Measurements from ENCODE around the gene TBCD. TPM values are rescaled to one million over a fixed set of nuclear protein-coding genes. Genes with fewer than 3 reads are reported as not detected.

The TBCD gene
- total RNA-seq, 1 experiment from 2014 or later = 173 TPM

DNA sequence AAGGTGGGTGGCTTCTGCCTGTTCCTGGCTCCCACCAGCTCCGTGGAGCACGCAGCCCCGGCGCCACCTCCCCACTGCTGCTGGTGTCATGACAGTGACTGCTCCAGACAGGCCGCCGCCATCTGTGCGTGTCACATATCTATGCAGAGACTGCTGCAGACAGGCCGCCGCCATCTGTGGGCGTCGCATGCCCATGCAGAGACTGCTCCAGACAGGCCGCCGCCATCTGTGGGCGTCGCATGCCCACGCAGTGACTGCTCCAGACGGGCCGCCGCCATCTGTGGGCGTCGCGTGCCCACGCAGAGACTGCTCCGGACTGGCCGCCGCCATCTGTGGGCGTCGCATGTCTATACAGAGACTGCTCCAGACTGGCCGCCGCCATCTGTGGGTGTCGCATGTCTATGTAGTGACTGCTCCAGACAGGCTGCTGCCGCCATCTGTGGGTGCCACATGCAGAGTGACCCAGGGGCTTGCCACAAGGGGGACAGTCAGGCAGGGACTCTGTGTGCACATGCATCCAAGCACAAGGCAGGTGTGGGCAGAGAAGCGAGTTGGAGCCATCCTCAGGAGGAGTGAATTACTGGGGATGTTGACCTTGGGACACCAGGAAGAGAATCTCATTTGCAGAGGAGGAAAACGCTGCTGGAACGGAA, 38.7 kb upstream of the TBCD start:
- ChIA-PET POLR2A (no interaction called here), CTCF (interaction anchor here (1.3 to 2.0 kb wide), 2 partner anchors 11 to 49 kb away, joined by 4 to 5 read pairs; no protein-coding TSS in a partner anchor)
- ATAC-seq = no peak
- no peaks in the 10 kb centered on the region for H3K9me3 Mint-ChIP-seq
- no peak overlapping the region for H3K27ac Mint-ChIP-seq
- peaks cover 28% of the 10 kb centered on the region for H3K27me3 Mint-ChIP-seq (ENCODE audit: low read depth)
- DNase-seq (ENCODE audit: low spot score) = no peak
- peaks cover 13% of the 10 kb centered on the region for H3K4me1 Mint-ChIP-seq
- H3K4me3 Mint-ChIP-seq = no peak overlapping the region
- H3K36me3 Mint-ChIP-seq = no peaks in the 10 kb centered on the region
- TF ChIP-seq, protein P1, sequence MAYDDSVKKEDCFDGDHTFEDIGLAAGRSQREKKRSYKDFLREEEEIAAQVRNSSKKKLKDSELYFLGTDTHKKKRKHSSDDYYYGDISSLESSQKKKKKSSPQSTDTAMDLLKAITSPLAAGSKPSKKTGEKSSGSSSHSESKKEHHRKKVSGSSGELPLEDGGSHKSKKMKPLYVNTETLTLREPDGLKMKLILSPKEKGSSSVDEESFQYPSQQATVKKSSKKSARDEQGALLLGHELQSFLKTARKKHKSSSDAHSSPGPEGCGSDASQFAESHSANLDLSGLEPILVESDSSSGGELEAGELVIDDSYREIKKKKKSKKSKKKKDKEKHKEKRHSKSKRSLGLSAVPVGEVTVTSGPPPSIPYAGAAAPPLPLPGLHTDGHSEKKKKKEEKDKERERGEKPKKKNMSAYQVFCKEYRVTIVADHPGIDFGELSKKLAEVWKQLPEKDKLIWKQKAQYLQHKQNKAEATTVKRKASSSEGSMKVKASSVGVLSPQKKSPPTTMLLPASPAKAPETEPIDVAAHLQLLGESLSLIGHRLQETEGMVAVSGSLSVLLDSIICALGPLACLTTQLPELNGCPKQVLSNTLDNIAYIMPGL (CRISPR knock-in tag; IDR thresholded peaks at IDR 0.05) = no peak
- TF ChIP-seq NR3C1 (CRISPR knock-in tag; conservative IDR thresholded peaks at IDR 0.05; ENCODE audit: low read depth) (no peak), RORB (CRISPR knock-in tag; IDR thresholded peaks at IDR 0.05) (no peak), ZBTB21 (CRISPR knock-in tag; IDR thresholded peaks at IDR 0.05; ENCODE audit: borderline replicate concordance) (no peak), JAZF1 (CRISPR knock-in tag; IDR thresholded peaks at IDR 0.05) (no peak), TP53 (CRISPR knock-in tag; IDR thresholded peaks at IDR 0.05) (no peak), KAT7 (CRISPR knock-in tag; IDR thresholded peaks at IDR 0.05; ENCODE audit: borderline replicate concordance) (no peak), NFYB (CRISPR knock-in tag; conservative IDR thresholded peaks at IDR 0.05; ENCODE audit: low read depth) (no peak), MYBL2 (CRISPR knock-in tag; IDR thresholded peaks at IDR 0.05) (no peak), SMAD3 (CRISPR knock-in tag; IDR thresholded peaks at IDR 0.05; ENCODE audit: borderline replicate concordance) (no peak)
- TF ChIP-seq, protein P2, sequence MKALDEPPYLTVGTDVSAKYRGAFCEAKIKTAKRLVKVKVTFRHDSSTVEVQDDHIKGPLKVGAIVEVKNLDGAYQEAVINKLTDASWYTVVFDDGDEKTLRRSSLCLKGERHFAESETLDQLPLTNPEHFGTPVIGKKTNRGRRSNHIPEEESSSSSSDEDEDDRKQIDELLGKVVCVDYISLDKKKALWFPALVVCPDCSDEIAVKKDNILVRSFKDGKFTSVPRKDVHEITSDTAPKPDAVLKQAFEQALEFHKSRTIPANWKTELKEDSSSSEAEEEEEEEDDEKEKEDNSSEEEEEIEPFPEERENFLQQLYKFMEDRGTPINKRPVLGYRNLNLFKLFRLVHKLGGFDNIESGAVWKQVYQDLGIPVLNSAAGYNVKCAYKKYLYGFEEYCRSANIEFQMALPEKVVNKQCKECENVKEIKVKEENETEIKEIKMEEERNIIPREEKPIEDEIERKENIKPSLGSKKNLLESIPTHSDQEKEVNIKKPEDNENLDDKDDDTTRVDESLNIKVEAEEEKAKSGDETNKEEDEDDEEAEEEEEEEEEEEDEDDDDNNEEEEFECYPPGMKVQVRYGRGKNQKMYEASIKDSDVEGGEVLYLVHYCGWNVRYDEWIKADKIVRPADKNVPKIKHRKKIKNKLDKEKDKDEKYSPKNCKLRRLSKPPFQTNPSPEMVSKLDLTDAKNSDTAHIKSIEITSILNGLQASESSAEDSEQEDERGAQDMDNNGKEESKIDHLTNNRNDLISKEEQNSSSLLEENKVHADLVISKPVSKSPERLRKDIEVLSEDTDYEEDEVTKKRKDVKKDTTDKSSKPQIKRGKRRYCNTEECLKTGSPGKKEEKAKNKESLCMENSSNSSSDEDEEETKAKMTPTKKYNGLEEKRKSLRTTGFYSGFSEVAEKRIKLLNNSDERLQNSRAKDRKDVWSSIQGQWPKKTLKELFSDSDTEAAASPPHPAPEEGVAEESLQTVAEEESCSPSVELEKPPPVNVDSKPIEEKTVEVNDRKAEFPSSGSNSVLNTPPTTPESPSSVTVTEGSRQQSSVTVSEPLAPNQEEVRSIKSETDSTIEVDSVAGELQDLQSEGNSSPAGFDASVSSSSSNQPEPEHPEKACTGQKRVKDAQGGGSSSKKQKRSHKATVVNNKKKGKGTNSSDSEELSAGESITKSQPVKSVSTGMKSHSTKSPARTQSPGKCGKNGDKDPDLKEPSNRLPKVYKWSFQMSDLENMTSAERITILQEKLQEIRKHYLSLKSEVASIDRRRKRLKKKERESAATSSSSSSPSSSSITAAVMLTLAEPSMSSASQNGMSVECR (CRISPR knock-in tag; IDR thresholded peaks at IDR 0.05; ENCODE audit: borderline replicate concordance) = no peak
- TF ChIP-seq, protein P3, sequence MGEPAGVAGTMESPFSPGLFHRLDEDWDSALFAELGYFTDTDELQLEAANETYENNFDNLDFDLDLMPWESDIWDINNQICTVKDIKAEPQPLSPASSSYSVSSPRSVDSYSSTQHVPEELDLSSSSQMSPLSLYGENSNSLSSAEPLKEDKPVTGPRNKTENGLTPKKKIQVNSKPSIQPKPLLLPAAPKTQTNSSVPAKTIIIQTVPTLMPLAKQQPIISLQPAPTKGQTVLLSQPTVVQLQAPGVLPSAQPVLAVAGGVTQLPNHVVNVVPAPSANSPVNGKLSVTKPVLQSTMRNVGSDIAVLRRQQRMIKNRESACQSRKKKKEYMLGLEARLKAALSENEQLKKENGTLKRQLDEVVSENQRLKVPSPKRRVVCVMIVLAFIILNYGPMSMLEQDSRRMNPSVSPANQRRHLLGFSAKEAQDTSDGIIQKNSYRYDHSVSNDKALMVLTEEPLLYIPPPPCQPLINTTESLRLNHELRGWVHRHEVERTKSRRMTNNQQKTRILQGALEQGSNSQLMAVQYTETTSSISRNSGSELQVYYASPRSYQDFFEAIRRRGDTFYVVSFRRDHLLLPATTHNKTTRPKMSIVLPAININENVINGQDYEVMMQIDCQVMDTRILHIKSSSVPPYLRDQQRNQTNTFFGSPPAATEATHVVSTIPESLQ (CRISPR knock-in tag; IDR thresholded peaks at IDR 0.05) = no peak
- TF ChIP-seq, protein P4, sequence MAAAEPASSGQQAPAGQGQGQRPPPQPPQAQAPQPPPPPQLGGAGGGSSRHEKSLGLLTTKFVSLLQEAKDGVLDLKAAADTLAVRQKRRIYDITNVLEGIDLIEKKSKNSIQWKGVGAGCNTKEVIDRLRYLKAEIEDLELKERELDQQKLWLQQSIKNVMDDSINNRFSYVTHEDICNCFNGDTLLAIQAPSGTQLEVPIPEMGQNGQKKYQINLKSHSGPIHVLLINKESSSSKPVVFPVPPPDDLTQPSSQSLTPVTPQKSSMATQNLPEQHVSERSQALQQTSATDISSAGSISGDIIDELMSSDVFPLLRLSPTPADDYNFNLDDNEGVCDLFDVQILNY (CRISPR knock-in tag; IDR thresholded peaks at IDR 0.05) = no peak
- TF ChIP-seq, protein P5, sequence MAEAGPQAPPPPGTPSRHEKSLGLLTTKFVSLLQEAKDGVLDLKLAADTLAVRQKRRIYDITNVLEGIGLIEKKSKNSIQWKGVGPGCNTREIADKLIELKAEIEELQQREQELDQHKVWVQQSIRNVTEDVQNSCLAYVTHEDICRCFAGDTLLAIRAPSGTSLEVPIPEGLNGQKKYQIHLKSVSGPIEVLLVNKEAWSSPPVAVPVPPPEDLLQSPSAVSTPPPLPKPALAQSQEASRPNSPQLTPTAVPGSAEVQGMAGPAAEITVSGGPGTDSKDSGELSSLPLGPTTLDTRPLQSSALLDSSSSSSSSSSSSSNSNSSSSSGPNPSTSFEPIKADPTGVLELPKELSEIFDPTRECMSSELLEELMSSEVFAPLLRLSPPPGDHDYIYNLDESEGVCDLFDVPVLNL (CRISPR knock-in tag; IDR thresholded peaks at IDR 0.05; ENCODE audit: borderline replicate concordance, low read depth) = no peak
- TF ChIP-seq, protein P6, sequence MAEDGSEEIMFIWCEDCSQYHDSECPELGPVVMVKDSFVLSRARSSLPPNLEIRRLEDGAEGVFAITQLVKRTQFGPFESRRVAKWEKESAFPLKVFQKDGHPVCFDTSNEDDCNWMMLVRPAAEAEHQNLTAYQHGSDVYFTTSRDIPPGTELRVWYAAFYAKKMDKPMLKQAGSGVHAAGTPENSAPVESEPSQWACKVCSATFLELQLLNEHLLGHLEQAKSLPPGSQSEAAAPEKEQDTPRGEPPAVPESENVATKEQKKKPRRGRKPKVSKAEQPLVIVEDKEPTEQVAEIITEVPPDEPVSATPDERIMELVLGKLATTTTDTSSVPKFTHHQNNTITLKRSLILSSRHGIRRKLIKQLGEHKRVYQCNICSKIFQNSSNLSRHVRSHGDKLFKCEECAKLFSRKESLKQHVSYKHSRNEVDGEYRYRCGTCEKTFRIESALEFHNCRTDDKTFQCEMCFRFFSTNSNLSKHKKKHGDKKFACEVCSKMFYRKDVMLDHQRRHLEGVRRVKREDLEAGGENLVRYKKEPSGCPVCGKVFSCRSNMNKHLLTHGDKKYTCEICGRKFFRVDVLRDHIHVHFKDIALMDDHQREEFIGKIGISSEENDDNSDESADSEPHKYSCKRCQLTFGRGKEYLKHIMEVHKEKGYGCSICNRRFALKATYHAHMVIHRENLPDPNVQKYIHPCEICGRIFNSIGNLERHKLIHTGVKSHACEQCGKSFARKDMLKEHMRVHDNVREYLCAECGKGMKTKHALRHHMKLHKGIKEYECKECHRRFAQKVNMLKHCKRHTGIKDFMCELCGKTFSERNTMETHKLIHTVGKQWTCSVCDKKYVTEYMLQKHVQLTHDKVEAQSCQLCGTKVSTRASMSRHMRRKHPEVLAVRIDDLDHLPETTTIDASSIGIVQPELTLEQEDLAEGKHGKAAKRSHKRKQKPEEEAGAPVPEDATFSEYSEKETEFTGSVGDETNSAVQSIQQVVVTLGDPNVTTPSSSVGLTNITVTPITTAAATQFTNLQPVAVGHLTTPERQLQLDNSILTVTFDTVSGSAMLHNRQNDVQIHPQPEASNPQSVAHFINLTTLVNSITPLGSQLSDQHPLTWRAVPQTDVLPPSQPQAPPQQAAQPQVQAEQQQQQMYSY (CRISPR knock-in tag; IDR thresholded peaks at IDR 0.05) = no peak
- TF ChIP-seq, protein P7, sequence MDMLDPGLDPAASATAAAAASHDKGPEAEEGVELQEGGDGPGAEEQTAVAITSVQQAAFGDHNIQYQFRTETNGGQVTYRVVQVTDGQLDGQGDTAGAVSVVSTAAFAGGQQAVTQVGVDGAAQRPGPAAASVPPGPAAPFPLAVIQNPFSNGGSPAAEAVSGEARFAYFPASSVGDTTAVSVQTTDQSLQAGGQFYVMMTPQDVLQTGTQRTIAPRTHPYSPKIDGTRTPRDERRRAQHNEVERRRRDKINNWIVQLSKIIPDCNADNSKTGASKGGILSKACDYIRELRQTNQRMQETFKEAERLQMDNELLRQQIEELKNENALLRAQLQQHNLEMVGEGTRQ (CRISPR knock-in tag; IDR thresholded peaks at IDR 0.05) = no peak
